Testis (tissue), 2 donors: ENCODE data around the gene INO80C.

Experiments
- CTCF ChIP-seq, 3 experiments: fragments of 450-650 bp in 2 of 3; fragments of 200-600 bp in 1 of 3; sonication (generic) in 1 of 3; IDR thresholded peaks; one replicate each; pipeline ENCODE4 v1.5.1; 2016 to 2019; ENCODE audit warnings: antibody characterized with exemption in 3 of 3, mild to moderate bottlenecking in 2 of 3, moderate library complexity in 1 of 3
- POLR2A ChIP-seq: fragments of 450-650 bp; IDR thresholded peaks from one replicate; pipeline ENCODE4 v1.6.1; 2017; ENCODE audit warnings: antibody characterized with exemption, mild to moderate bottlenecking, moderate library complexity

GRCh38 chr18:35517715-35518114 is 20.0 kb upstream of the INO80C start:
- TF ChIP-seq CTCF (IDR thresholded peaks at IDR 0.05) (no peak), POLR2A (no peak)
